H1 (cell line): ENCODE results near the gene KCNE5. TPM values are rescaled to one million over a fixed set of nuclear protein-coding genes. Genes with fewer than 3 reads are reported as not detected.

Experiments used
- CTCF ChIP-seq, 3 experiments: IDR thresholded peaks; 1 replicate in 2 of 3; 2 replicates in 1 of 3; pipeline versions ENCODE4 v1.5.1 to v1.6.1; 2011; ENCODE audit warnings: low read length in 3 of 3, mild to moderate bottlenecking in 3 of 3, inconsistent platforms in 2 of 3, low read depth in 1 of 3, moderate library complexity in 1 of 3; ENCODE audit not compliant: insufficient read depth in 1 of 3; ENCODE audit errors: control extremely low read depth in 1 of 3
- HDAC2 ChIP-seq, 2 experiments: fragments of 300-600 bp in 1 of 2; sonication (generic) in 1 of 2; IDR thresholded peaks; 2 replicates each; pipeline ENCODE4 v1.6.1; 2011 to 2012; ENCODE audit warnings: low read depth in 2 of 2, low read length in 2 of 2, mild to moderate bottlenecking in 2 of 2, moderate library complexity in 2 of 2, borderline replicate concordance in 1 of 2, inconsistent platforms in 1 of 2
- KDM4A ChIP-seq: IDR thresholded peaks from one replicate; pipeline ENCODE4 v1.7.1; 2012; ENCODE audit warnings: low read depth, mild to moderate bottlenecking, moderate library complexity, low read length, inconsistent platforms; ENCODE audit not compliant: severe bottlenecking
- RAD21 ChIP-seq, 2 experiments: IDR thresholded peaks in 1 of 2; conservative IDR thresholded peaks in 1 of 2; 2 replicates each; pipeline ENCODE4 v1.6.1; 2011; ENCODE audit warnings: low read depth in 2 of 2, low read length in 2 of 2, improper control_type of control experiment in 1 of 2, inconsistent platforms in 1 of 2, mild to moderate bottlenecking in 1 of 2, moderate library complexity in 1 of 2
- SIX5 ChIP-seq: IDR thresholded peaks from 2 replicates; pipeline ENCODE4 v1.6.1; 2011; ENCODE audit warnings: mild to moderate bottlenecking, low read depth, low read length
- TAF1 ChIP-seq: IDR thresholded peaks from 2 replicates; pipeline ENCODE4 v1.6.1; 2011; ENCODE audit warnings: mild to moderate bottlenecking, low read depth, low read length
- TAF7 ChIP-seq: optimal IDR thresholded peaks from 2 replicates; pipeline ENCODE3; 2011; ENCODE audit warnings: low read depth, mild to moderate bottlenecking, inconsistent platforms, low read length, moderate library complexity, borderline replicate concordance
- USF2 ChIP-seq: IDR thresholded peaks from 2 replicates; pipeline ENCODE4 v1.6.1; 2011; ENCODE audit warnings: low read length, improper control_type of control experiment
- ZNF274 ChIP-seq: IDR thresholded peaks from 2 replicates; pipeline ENCODE4 v1.7.0; 2012; ENCODE audit warnings: low read length, borderline replicate concordance; ENCODE audit errors: extremely low read depth
- polyA plus RNA-seq, 7 experiments: library from polyadenylated mRNA; depleted of rRNA in 3 of 7; stranded (reverse) in 5 of 7; unstranded in 2 of 7; fragments of >200 nt in 5 of 7; fragments of 200-250 nt in 2 of 7; gene quantifications; 1 replicate in 5 of 7; 2 replicates in 1 of 7; 4 replicates in 1 of 7; pipeline versions ENCODE4 v1.2.1 to v1.2.3, GENCODE V29; 2011 to 2013; ENCODE audit warnings: missing spikeins in 2 of 7, mixed read lengths in 2 of 7
- total RNA-seq: library from RNA; stranded (reverse); fragmentation: NEBNext Ultra II Directional; extraction: Animal tissue kit (Norgen Biotek cat#: 25700); gene quantifications from 2 replicates; pipeline ENCODE4 v1.2.1, GENCODE V29; 2021

Gene KCNE5
- total and polyA plus RNA-seq, 2 of the 8 experiments (the other 6 are each of a cell fraction or from before 2014, with no cell fraction given) = 3.6 to 5.9 TPM

GRCh38 chrX:109626637-109627036, 1.7 kb upstream of the KCNE5 start (continued):
- TF ChIP-seq TAF1 (no peak), CTCF (IDR thresholded peaks at IDR 0.05; ENCODE audit: control extremely low read depth in 1 of 3, insufficient read depth in 1 of 3, low read depth in 1 of 3, low read length in 3 of 3) (no peak), ZNF274 (no peak), RAD21 (IDR thresholded peaks at IDR 0.05 in 1 of 2, conservative IDR thresholded peaks at IDR 0.05 in 1 of 2; ENCODE audit: low read depth in 2 of 2, low read length in 2 of 2) (no peak), SIX5 (no peak), KDM4A (no peak), TAF7 (no peak), HDAC2 (IDR thresholded peaks at IDR 0.05; ENCODE audit: borderline replicate concordance in 1 of 2, low read depth in 2 of 2, low read length in 2 of 2) (no peak), USF2 (no peak)
